Right atrium auricular region (tissue), 2 donors: ENCODE data around the gene SH3GL1. TPM values are rescaled to one million over a fixed set of nuclear protein-coding genes. Genes with fewer than 3 reads are reported as not detected.

ENCODE experiments used
- DNase-seq: peaks from one replicate; pipeline ENCODE4 v3.0.0-alpha.2; 2019; ENCODE audit warnings: low spot score
- H3K27ac ChIP-seq, 2 donors: fragments of 200-600 bp; sonication (generic); 1 replicate in 1 of 2; 2 replicates in 1 of 2; pipeline ENCODE4 v1.5.1; 2016 to 2019
- H3K27me3 ChIP-seq, 2 donors: fragments of 200-600 bp; sonication (generic); one replicate each; pipeline versions ENCODE4 v1.5.1 to v1.6.0; 2017 to 2019
- H3K36me3 ChIP-seq: fragments of 200-600 bp; sonication (generic); one replicate; pipeline ENCODE4 v1.5.1; 2016
- H3K4me1 ChIP-seq, 2 donors: fragments of 200-600 bp; sonication (generic); one replicate each; pipeline versions ENCODE4 v1.5.1 to v1.6.0; 2017 to 2019
- H3K4me3 ChIP-seq, 2 donors: fragments of 200-600 bp; sonication (generic); 1 replicate in 1 of 2; 2 replicates in 1 of 2; pipeline ENCODE4 v1.5.1; 2017 to 2019; ENCODE audit warnings: mild to moderate bottlenecking in 1 of 2, moderate library complexity in 1 of 2
- H3K9me3 ChIP-seq, 2 donors: fragments of 200-600 bp; sonication (generic); one replicate each; pipeline ENCODE4 v1.5.1; 2019
- CTCF ChIP-seq, 2 donors: fragments of 200-600 bp; sonication (generic); IDR thresholded peaks; one replicate each; pipeline ENCODE4 v1.5.1; 2019; ENCODE audit warnings: antibody characterized with exemption in 2 of 2
- total RNA-seq, 2 donors: library from RNA; depleted of rRNA; stranded (reverse); fragments of >200 nt; gene quantifications; one replicate each; pipeline ENCODE4 v1.1.0, GENCODE V29; 2016

SH3GL1 gene
- total RNA-seq, 2 donors from 2014 or later, result 17.5 to 31.9 TPM

GRCh38 chr19:4413588-4413987 lies 13.2 kb upstream of the SH3GL1 start:
- Histone ChIP-seq H3K27me3 (no peaks in the 10 kb centered on the region), H3K4me1 (peaks cover 0 to 9% of the 10 kb centered on the region in 2 donors), H3K4me3 (no peak overlapping the region), H3K9me3 (no peaks in the 10 kb centered on the region), H3K36me3 (peaks cover 4% of the 10 kb centered on the region), H3K27ac (no peak overlapping the region)
- no peak for DNase-seq
- TF ChIP-seq CTCF (IDR thresholded peaks at IDR 0.05), result no peak

- no peak overlapping the region for H3K27ac ChIP-seq
- H3K36me3 ChIP-seq, result peaks cover 4% of the 10 kb centered on the region
- H3K4me3 ChIP-seq, result no peak overlapping the region
- DNase-seq, result no peak
- TF ChIP-seq CTCF (IDR thresholded peaks at IDR 0.05), result no peak
- H3K27me3 ChIP-seq, result no peaks in the 10 kb centered on the region
- no peaks in the 10 kb centered on the region for H3K9me3 ChIP-seq
- no peaks in the 10 kb centered on the region for H3K4me1 ChIP-seq
These were observed 9.0 kb upstream of the SH3GL1 start for GRCh38 chr19:4409123-4409933.

GRCh38 chr19:4406626-4407025 lies 6.3 kb upstream of the SH3GL1 start:
- no peak for DNase-seq
- Histone ChIP-seq H3K27me3 (no peaks in the 10 kb centered on the region), H3K27ac (no peak overlapping the region), H3K4me1 (peaks cover 0 to 14% of the 10 kb centered on the region in 2 donors), H3K4me3 (no peak overlapping the region), H3K9me3 (no peaks in the 10 kb centered on the region), H3K36me3 (peaks cover 4% of the 10 kb centered on the region)
- TF ChIP-seq CTCF (IDR thresholded peaks at IDR 0.05), result no peak

GRCh38 chr19:4405977-4406376 lies 5.6 kb upstream of the SH3GL1 start:
- no peak overlapping the region for H3K27ac ChIP-seq
- no peak overlapping the region for H3K4me3 ChIP-seq
- DNase-seq, result no peak
- no peaks in the 10 kb centered on the region for H3K9me3 ChIP-seq
- no peak for TF ChIP-seq CTCF (IDR thresholded peaks at IDR 0.05)
- H3K36me3 ChIP-seq, result peaks cover 4% of the 10 kb centered on the region
- no peaks in the 10 kb centered on the region for H3K27me3 ChIP-seq
- peaks cover 0 to 21% of the 10 kb centered on the region in 2 donors for H3K4me1 ChIP-seq

- TF ChIP-seq CTCF (IDR thresholded peaks at IDR 0.05), result no peak
- no peak for DNase-seq
These were observed 2.8 kb upstream of the SH3GL1 start for GRCh38 chr19:4403005-4403761.

More at GRCh38 chr19:4403005-4403761, 2.8 kb upstream of the SH3GL1 start:
- H3K4me3 ChIP-seq, result peak overlapping the region; percentile 63 to 91
- peak overlapping the region; percentile 53 to 97 for H3K27ac ChIP-seq
- no peaks in the 10 kb centered on the region for H3K9me3 ChIP-seq
- H3K27me3 ChIP-seq, result no peaks in the 10 kb centered on the region
- H3K36me3 ChIP-seq, result no peaks in the 10 kb centered on the region
- H3K4me1 ChIP-seq, result peaks cover 0 to 39% of the 10 kb centered on the region in 2 donors
